GM21390 (cell line): ENCODE data around the gene NHERF2.
A peak's percentile ranks its signal among the peaks of the same experiment; 100 is the strongest.

ENCODE experiments used
- ATAC-seq: cut with Tn5 transposase; IDR thresholded peaks from one replicate; pipeline ENCODE4 v1.9.1; 2021; ENCODE audit not compliant: unreplicated experiment

NHERF2 gene

DNA sequence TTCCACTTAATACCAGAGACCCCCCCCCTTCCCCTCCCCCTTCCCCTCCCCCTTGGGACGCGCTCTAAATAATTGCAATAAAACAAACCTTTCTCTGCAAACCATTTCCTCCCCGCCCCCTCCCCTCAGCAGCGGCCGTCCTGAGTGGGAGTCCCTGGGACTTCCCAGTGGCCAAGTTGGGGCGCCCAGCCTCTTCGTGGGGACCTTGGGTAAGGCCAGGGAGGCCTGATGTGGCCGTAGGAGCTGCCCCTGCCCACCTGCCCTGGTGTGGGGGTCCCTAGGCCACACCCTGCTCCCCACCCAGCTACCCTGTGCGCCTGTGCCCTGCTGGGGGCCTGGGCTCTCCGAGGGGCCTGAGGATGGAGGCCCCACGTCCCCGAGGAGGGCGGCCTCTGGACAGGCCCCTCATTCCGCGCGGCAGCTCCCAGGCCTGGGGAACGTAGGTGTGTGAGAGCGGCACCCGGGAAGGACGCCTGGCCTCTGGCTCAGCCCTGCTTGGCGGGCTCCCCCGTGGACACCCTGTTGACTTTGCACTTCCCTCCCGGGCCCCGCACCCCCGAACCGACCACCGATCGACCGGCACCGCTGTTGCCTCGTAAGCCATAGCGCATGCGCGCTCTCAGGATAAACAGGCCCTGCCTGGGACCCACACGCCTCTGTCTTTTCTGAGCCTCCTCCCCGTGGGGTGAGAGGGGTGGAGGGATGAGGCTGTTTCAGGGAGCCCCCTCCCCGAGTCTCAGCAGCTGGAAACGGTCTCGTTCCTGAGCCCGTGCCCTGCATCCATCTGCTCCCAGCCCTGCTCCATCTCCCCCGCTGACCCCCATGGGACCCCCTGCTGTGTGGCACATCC, 11.9 kb downstream of the NHERF2 start:
- no peak for ATAC-seq

DNA sequence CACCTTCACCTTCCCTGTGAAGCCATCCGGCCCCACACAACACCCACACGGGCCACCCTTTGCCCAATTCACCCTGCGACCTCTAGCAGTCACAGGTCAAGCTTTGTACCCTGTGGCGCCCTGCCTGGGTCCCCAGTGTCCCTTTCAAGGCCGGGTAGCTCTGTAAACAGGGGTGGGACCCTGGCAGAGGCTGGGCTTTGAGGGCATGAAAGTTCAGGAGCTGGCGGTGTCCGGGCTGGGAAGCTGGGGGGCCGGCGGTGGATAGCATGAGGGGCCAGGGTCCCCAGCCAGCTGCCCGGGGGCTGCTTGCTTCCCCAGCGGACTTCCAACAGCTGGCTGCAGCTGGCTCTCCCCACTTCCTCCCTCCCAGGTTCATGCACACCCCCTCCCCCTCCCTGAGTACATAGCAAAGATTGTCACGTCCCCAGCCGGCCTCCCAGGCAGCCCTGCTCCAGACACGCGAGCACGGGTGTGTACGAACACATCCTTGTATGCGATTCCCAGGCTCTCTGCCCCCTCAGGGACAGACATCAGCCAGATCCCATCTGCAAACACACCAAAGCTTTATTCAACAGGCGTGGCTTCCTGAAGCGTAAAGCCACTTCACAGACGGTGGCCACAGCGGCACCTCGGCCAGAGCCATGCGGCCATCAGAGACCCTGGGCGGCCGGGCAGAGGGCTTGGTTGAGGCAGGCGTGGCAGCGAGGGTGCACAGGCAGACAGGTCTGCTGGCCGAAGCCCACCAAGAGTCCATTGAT, 12.8 kb downstream of the NHERF2 start:
- ATAC-seq = no peak

DNA sequence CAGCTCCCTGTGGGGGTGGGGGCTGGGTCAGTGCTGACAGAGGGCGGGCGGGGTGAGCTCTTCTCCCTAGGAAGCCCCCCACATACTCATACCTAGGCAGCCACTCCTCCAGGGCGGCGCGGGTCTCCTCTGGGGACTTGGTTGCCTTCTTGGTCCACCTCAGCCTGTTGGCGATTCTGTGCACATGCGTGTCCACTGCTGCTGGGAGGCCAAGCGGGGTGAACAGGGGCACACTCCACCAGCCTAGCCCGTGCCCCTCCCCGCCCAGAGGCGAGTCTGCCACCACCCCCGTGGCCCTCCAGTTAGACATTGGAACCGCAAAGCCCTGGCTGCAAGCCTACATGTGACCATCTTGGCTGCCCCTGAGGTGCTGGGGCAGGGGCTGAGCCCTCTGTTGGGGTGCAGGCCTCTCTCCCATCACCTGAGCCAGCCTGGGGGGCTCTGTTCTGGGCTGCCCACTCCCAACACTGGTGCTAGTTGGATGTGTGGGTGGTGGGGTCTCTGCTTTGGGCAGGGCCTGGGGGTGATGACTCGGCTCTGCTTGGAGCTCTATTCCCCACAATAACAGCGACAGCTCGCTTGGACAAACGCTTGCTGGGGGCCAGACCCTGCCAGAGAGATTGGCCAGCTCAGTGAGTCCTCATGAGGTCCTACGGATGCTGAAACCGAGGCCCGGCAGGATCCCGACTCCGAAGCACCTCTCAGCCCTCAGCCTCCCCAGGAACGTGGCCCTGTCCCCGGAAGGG, 13.5 kb downstream of the NHERF2 start:
- no peak for ATAC-seq

DNA sequence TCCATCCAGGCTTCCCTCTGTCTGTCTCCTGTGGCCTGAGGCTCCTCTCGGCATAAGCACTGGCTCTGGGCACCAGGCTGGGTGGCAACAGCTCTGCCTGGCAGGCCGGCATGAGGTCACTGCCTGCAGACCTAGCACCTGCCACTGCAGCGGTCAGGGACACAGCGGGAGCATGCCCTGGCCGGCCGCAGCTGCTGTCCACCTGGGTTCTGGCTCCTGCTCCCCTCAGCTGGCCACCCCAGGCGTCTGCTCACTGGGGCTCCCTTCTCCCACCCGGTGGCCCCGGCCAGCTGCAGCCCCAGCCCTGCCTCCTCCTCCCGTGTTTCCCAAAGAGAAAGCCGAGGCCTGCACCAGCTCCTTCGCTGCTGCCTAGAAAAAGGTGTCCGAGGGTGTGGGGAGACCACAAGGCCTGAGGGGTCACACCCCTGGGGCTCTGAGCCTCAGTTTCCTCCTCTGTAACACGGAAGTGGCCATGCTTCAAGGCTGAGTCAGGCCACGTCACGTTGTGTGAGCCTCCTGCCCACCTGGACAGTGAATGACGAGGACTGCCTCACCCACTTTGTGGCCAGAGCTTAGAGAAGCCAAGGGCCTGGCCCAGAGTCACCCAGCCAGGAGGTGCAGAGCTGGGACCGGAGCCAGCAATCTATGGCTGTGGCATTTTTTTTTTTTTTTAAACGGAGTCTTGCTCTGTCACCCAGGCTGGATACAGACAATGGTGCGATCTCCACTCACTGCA, 14.3 kb downstream of the NHERF2 start:
- ATAC-seq = no peak

DNA sequence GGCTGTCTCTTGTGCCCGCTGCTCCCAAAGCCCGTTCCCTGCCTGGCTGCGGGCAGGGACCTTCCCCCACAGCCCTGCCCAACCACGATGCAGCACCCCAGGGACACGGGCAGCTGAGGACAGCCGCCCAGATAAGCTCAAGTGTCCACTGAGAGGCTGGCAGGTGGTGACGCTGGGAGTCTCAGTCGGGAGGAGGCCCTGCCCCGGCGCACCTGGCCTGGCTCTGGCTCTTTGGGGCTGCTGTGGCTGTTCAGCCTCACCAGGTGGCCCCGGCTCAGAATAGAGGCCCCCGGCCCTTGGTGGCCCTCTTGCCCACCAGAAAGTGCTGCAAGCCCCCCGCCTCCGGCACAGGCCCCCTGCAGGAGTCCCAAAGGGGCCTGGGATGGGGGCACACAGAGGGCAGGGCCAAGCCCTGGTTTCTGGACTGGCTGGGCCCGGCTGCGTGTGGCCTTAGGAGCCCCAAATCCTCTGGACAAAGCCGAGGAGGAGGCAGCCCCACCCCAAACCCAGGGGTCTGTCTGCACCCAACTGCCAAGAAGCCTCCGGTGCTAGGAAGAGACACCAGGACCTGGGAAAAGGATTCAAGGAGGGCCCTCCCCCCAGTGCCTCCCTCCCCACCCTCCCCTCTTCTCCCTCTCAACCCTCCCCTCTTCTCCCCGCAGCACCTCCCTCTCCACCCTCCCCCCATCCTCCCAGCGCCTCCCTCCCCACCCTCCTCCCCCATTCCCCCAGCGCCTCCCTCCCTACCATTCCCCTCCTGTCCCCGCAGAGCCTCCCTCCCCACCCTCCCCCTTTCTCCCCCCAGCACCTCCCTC, 15.7 kb downstream of the NHERF2 start:
- no peak for ATAC-seq

DNA sequence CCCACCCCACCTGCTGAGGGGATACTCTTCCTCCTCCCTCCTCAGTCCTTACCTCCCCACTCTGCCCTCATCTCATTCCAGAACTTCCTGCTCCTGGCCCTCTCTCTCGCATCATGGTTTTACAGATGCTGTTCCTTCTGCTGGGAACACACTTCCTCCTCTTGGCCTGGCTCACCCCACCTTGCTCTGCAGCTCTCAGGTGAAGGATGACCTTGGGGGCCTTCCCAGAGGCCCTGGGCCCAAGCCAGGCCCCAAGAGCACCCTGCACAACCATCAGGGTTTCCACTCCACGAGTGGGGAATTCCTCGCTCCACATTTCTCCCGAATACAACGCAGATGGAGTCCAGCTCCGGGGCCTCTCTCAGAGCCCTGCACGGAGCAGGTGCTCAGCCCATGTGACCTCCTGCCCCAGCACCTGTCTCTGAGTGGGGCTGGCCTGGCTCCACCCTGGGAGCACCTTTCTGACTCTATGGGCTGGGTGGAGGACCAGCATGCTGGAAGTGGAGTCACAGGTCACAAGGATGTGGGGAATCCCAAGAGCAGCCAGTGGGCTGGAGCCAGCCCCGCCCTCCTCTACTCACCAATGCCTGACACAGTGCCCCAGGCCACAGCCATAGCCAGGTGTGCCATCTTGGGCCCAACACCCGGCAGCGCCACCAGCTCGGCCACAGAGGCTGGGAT, 16.4 kb downstream of the NHERF2 start:
- no peak for ATAC-seq

DNA sequence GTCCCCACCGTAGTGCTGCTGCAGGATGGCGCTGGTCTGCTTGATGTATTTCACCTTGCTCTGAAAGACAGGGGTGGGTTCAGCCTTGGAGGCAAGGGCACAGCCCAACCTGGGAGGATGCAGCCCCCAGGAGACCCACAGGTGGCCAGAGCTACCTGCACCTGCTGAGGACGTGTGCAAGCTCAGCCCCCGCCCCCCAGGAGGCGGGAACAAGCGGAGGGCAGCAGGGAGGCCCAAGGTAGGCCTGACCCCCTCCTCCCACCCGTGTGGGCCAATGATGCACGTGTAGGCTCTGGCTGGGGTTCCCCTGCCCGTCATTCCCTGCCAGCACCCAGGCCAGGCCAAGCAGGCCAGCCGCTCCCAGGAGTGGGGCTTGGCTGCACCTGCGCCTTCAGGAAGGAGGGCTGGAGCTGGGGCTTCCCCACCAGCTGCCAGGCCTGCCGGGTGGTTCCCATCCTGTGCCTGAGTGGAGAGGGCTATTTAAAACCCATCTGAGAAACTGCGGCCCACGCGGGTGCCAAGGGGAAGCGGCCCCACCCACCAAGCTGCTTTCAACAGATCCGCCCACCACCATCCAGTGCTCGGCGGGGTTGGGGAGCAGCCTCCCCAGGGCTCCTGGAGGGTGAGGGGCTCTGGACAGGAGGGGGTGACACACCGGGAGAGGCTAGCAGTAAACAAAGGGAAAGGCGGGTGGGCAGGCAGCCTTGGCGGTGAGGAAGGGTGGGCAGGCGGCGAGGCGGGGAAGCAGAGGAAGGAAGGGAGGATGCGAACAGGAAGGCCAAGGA, 17.2 kb downstream of the NHERF2 start:
- ATAC-seq = no peak

DNA sequence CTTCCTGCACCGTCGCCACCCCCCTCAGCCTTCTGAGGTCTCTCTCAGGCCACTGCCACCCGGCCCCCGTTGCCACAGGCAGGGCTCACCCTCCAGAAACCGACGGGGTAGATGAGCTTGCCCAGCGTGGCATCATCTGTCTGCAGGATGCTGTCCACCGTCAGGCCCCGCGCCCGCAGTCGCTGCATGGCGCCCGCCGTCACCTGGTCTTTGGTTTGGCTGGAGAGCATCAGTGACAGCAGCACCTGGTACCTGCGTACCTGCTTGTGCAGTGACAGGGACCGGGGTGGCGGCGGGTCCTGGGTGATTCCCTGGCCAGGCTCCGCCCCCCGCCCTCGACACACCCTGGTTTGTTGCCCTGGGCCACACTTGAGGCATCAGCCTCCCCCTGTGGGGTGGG, 17.8 kb downstream of the NHERF2 start:
- ATAC-seq = no peak

DNA sequence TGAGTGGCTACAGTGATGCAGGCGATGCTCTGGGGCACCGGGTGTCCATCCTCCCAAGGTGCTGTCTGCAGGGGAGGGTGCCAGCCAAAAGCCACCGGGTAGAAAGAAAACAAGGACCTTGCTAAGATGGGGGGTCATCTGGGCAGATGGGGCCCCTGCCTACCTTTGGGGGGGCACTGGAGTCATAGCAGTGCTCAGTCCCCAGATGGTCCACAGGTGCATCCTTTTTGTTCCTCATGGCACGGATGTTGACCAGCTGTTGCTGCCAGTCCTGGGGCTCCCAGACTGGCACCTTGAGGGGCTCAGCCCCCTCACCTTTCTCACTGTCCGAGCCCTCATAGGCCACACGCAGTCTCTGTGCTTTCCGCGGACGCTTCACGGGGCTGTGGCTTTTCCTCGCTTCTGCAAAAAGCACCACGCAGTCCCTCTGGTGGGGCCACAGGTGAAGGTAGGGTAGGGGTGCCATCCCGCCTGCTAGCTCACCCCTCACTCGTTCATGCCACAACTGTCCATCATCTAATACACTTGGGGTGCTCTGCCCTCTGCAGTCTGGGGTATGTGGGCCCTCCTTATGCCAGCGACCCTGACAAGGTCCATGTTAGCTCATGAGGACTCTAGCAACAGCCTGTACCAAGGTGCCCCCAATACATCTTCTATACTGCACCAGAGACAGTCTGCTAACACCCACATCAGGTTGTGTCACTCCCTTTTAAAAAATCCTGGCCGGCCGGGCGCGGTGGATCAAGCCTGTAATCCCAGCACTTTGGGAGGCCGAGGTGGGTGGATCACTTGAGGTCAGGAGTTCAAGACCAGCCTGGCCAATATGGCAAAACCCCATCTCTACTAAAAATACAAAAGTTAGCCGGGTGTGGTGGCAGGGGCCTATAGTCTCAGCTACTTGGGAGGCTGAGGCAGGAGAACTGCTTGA, 19.5 kb downstream of the NHERF2 start:
- no peak for ATAC-seq

DNA sequence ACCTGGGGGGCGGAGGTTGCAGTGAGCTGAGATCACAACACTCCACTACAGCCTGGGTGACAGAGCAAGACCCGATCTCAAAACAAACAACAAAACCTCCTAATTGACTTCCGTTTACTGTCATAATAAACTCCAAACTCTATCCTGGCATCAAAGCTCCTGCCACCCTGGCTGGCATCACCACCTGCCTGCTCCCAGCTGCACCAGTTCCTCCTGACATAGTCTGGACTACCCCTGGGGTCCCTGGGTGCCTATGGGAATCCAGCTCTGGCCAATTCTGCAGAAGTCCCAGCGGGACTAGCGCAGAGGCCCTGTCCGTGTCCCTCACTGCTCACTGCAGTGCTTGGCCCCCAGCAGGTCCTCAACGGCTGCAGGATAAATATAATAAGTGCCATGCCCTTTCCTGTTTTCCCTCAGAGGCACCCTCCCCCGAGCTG, 20.2 kb downstream of the NHERF2 start:
- ATAC-seq = no peak

DNA sequence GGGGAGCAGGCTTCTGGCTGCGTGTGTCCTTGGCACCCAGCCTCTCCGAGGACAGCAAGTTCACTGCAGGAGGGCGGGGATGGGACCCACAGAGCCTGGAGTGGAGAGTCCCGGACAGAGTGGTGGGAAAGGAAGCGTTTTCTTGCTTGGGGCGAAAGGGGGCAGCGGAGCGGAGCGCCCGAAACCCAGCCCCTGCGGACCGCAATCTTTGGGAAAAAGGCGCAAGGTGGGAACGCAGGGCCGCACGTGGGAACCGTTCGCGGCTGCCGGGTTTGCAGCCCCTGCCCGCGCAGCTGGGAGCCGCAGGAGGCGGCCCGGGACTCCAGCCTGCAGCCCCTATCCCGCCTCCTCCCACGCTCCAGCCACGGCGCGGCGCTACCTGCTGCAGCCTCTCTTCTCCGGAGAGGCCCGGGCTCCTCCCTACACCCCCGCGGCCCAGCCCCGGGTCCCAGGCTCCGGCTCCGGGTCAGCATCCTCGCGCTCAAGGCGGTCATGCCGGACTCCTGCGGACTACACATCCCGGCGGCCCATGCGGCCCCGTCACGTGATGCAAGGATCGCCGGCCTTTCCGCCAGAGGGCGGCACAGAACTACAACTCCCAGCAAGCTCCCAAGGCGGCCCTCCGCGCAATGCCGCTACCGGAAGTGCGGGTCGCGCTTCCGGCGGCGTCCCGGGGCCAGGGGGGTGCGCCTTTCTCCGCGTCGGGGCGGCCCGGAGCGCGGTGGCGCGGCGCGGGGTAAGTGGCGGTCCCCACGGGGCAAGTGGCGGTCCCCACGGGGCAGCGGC, 20.8 kb downstream of the NHERF2 start, which contains the start of the genes NTHL1 and TSC2:
TSS of gene NTHL1 (minus strand) at position 505 of the 786 bp plus-strand sequence. CDS start at position 494, 11 bp downstream.
TSS of gene TSC2 (plus strand) at position 656 of the 786 bp plus-strand sequence. CDS start 631 bp downstream, outside the sequence.
- peak; percentile 84 for ATAC-seq

DNA sequence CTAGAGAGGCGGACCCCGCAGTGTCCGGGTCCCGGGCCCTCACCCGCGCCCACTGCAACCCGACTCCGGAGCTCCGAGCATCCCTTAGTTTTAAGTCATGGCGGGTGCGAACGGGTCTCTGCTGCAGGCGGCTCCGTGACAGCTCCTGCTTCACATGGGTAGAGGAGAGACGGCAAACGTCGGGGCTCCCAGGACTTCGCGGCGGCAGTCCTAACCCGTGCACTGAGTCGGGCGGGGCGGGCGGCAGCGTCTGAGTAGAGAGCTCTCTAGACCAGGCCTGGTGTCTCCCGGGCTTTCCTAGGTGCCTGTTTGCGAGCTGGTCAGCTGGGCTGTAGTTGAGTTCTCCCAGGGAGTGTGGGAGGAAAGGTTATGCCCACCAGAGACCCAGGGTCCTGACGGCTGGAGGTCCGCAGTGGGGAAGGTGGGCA, 21.4 kb downstream of the NHERF2 start:
- no peak for ATAC-seq

DNA sequence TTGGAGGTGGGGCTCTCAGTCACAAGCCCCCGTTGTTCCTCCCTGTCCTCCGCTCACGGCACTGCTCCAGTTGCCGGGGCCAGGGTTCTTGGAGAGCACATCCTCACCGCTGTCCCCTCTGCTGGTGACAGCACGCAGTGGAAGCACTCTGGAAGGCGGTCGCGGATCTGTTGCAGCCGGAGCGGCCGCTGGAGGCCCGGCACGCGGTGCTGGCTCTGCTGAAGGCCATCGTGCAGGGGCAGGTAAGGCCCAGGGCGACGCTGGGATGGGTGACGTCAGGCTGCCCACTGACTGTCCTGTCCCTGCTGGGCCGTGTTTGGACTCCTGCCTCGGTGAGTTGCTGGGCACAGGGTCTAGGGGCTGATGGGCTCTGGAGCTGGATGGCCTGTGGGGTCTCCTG, 26.5 kb downstream of the NHERF2 start:
- no peak for ATAC-seq

DNA sequence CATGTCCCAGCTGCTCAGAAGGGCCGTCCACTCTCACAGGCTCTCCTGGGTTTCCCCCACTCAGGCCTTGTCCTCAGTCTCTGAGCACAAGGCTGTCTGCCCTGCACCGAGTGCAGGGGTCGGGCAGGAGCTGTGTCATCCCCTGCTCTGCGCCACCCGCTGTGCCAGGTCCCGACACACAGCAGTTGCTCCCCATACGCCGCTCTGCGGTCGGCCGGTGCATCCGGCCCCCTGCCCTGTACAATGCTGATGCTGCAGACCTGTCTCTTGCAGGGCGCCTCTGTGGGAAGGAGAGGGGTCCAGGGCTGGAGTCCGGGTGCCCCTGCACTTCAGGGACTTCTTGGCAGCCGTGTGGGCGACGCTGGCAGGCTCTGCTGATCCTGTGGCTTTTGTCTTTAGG, 27.2 kb downstream of the NHERF2 start:
- ATAC-seq = no peak

DNA sequence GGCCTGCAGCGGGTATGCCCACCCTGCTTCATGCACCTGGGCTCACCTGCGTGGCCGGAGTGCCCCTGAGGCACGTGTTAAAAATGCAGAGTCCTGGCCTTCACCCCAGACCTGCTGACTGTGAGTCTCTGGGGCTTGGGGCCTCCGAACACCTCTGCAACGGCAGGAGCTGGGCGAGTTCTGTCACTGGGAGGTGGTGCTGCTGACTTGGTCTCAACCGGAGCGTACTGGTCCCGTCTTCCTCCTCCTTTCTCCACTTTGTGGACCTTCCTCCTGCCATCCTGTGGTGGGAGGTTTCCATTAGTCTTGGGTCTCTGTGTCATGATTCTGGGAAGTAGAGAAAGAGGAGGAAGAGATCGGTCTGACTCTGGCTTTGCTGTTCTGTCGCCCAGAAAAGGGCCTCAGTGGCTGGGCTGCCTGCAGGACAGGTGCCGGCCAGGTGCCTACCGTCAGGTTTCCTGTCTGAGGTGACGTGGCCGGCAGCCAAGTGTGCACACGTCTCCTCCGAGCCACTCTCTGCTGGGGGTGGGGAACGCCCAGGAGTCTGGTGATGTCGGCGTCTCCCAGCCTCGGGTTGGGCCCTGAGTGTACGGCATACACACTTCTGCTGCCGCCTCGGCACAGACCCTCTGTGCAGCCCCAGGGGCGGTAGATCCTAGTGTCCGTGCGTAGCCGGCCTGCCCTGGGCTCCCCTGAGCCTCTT, 28.0 kb downstream of the NHERF2 start:
- no peak for ATAC-seq

DNA sequence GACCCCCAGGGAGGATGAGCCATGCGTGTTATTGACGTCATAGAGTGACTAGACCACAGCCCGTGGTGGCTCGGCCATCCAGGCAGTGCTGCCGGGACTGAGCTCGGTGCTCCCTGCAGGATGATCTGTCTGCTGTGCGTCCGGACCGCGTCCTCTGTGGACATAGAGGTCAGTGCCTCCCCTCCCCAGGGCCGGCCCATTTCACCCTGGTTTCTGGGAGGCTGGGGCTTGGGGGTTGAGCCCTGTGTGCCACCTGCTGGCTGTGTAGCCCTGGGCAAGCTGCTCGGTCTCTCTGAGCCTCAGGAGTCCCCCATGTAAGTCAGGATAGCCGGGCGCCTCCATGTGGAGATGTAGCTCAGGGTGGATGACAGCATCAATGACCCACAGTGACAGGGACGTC, 29.4 kb downstream of the NHERF2 start:
- ATAC-seq = no peak
